Stimulated activated CD4-positive, alpha-beta T cell treated with anti-CD3 and anti-CD28 coated beads, Interleukin-15, amount 100 ng/mL, for 1 hour (primary cell): ENCODE results near the gene MB.

Experiments
- DNase-seq, 2 donors: peaks; one replicate each; pipeline ENCODE4 v3.0.0-alpha.2; 2020; ENCODE audit warnings: low read depth in 1 of 2, low spot score in 1 of 2

MB gene

GRCh38 chr22:35597692-35598395 is 19.3 kb downstream of the MB start:
- DNase-seq = no peak

- no peak for DNase-seq
Measured at GRCh38 chr22:35596821-35597220, 20.3 kb downstream of the MB start.

GRCh38 chr22:35594686-35595085 is 22.4 kb downstream of the MB start:
- DNase-seq = no peak

GRCh38 chr22:35593891-35594470 is 23.1 kb downstream of the MB start:
- DNase-seq = no peak

GRCh38 chr22:35593071-35593890 is 23.8 kb downstream of the MB start:
- DNase-seq = no peak

- no peak for DNase-seq
Measured at GRCh38 chr22:35592418-35592967, 24.6 kb downstream of the MB start.

GRCh38 chr22:35591714-35592417 is 25.3 kb downstream of the MB start:
- DNase-seq = no peak

- no peak for DNase-seq
Measured at GRCh38 chr22:35590634-35591295, 26.4 kb downstream of the MB start.

- DNase-seq = no peak
Measured at GRCh38 chr22:35589756-35590093, 27.4 kb downstream of the MB start.

- no peak for DNase-seq
Measured at GRCh38 chr22:35589071-35589755, 27.9 kb downstream of the MB start.

- no peak for DNase-seq
Measured at GRCh38 chr22:35587896-35588295, 29.2 kb downstream of the MB start.

GRCh38 chr22:35587447-35587870 is 29.7 kb downstream of the MB start:
- DNase-seq = no peak

GRCh38 chr22:35586771-35587170 is 30.4 kb downstream of the MB start:
- no peak for DNase-seq

GRCh38 chr22:35582861-35583670 is 34.1 kb downstream of the MB start:
- peak; percentile 24 to 31 for DNase-seq

- DNase-seq = no peak
Measured at GRCh38 chr22:35582218-35582860, 34.8 kb downstream of the MB start.

GRCh38 chr22:35581023-35581413 is 36.1 kb downstream of the MB start:
- no peak for DNase-seq

GRCh38 chr22:35580351-35581022 is 36.6 kb downstream of the MB start:
- no peak for DNase-seq

GRCh38 chr22:35578836-35579575 is 38.1 kb downstream of the MB start:
- no peak for DNase-seq
